Stimulated activated memory B cell treated with anti-CD40 and anti-IgM and Interleukin-4, amounts not matched to agents 10 μg/mL and 1 μg/mL and 100 μg/mL, for 72 hours (primary cell): Measurements from ENCODE around the gene IL18BP.

Source experiments
- ATAC-seq: fragments of 150-1000 bp; cut with Tn5 transposase; 2 replicates; pipeline ENCODE4 v1.10.0; 2021
- H3K27ac Mint-ChIP-seq: one replicate; pipeline ENCODE4 v1.8.0; 2022; ENCODE audit warnings: mild to moderate bottlenecking, mixed read lengths
- H3K27me3 Mint-ChIP-seq: one replicate; pipeline ENCODE4 v1.8.0; 2022; ENCODE audit warnings: mixed read lengths
- H3K36me3 Mint-ChIP-seq: one replicate; pipeline ENCODE4 v1.8.0; 2022; ENCODE audit warnings: mixed read lengths
- H3K4me1 Mint-ChIP-seq: one replicate; pipeline ENCODE4 v1.8.0; 2022; ENCODE audit warnings: mixed read lengths
- H3K4me3 Mint-ChIP-seq: one replicate; pipeline ENCODE4 v1.8.0; 2022; ENCODE audit warnings: mild to moderate bottlenecking, moderate library complexity, mixed read lengths
- H3K9me3 Mint-ChIP-seq: one replicate; pipeline ENCODE4 v1.8.0; 2022; ENCODE audit warnings: mixed read lengths

The IL18BP gene

DNA sequence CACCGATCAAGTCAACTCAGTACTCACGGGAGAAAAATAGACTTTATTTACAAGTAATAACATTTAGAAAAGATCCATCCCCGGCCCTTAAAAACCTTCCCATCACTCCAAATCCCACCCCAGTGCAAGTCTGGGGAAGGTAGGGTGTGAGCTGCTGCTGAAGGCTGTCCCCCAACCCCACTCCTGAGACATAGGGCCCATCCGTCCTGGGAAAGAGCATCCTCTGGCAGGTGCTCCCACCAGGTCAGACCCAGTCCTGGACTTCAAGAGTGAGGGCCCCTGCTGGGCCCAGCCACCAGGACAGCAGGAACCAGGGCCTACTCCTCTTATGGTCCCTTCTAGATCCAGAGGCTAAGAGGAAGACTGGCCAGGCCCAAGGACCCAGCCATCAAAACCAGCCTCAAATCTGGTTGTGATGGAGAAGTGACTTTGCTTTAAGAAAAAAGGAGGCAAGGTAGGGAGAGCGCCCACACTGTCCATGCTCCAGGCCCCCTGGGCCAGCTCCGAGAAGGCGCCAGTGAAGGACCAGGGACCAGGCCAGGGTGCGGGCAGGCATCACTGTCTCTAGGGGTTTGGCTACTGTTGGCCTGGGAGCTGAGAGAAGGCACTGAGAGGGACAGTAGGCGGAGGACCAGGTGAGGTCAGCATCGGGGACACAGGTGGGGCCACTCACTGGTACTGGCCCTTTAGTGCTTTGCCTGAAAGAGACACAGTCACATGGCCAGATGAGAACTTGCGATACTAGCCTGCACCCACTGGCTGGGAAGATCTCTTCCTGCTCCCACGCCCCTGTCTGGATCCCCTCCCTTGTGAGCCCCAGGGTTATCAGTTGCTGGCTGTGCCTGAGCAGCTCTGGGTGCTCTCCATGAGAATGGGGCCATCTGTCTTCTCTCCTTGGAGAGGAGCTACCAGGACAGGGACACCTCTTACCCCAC is 4.4 kb downstream of the IL18BP start:
- no peaks in the 10 kb centered on the region for H3K9me3 Mint-ChIP-seq
- peaks cover 70% of the 10 kb centered on the region for H3K4me1 Mint-ChIP-seq
- no peak overlapping the region for H3K4me3 Mint-ChIP-seq
- no peaks in the 10 kb centered on the region for H3K27me3 Mint-ChIP-seq
- H3K36me3 Mint-ChIP-seq = peaks cover 79% of the 10 kb centered on the region
- no peak for ATAC-seq
- peak overlapping the region; percentile 55 for H3K27ac Mint-ChIP-seq

DNA sequence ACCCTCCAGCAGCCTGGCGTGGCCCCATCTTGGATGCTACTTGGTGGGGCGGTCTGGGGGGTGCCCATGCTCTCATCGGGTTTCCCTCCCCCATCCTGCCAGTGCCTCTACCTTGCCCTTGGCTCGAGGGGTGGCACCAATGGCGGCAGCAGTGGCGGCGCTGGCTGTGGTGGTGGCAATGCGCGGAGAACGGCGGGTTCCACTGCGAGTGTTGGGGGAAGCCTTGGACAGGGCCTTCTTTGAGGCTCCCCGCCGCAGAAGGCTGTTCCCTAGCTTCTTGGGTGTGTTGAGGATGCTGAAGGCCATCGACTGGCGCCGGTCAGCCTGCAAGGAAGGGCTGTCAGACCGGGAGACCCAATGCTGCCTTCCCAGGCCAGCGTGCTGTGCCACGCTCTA is 5.1 kb downstream of the IL18BP start:
- Mint-ChIP-seq H3K9me3 (no peaks in the 10 kb centered on the region), H3K36me3 (peaks cover 79% of the 10 kb centered on the region), H3K4me3 (no peak overlapping the region), H3K27ac (peak overlapping the region; percentile 55), H3K4me1 (peaks cover 64% of the 10 kb centered on the region), H3K27me3 (no peaks in the 10 kb centered on the region)
- ATAC-seq = no peak

DNA sequence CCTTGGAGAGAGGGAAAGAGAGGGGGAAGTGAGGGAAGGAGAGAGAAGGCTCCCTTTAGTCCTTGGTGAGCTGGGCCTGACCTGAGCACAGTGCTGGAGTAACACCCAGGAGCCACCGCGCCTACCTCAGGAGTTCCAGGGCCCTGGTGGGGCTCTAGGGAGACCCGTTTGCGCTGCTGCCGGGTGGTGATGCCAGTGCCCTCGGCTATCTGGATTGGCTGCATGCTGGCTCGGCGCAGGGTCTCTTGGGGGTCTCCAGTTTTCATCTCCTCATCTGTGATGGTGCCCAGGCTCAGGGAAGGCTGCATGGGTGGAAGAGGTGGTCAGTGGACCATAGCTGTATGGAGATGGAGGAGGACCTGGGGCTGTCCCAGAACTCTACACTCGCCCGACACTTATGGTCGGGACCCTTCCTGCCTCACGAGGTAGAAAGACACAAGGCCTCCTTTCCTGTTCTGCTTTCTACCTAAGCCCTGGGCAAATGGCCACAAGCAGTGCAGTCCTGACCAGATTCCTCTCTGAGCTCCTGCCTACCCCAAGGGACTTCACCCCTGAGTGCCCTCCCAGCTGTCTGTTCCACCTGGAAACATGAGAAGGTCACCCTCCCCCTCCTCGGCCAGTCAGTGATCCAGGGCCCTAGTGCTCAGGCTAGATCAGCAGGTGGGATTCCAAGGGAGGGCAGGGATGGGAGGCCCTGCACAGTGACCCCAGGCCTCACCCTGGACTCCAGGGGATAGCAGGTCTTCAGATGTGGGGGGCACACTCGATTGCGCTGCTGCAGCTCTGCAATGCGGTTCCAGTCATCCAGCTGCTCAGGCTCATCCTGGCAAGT is 6.0 kb downstream of the IL18BP start:
- peaks cover 54% of the 10 kb centered on the region for H3K4me1 Mint-ChIP-seq
- H3K27me3 Mint-ChIP-seq = no peaks in the 10 kb centered on the region
- no peaks in the 10 kb centered on the region for H3K9me3 Mint-ChIP-seq
- peak overlapping the region; percentile 55 for H3K27ac Mint-ChIP-seq
- peak overlapping the region; percentile 11 for H3K4me3 Mint-ChIP-seq
- peaks cover 70% of the 10 kb centered on the region for H3K36me3 Mint-ChIP-seq
- ATAC-seq = no peak

DNA sequence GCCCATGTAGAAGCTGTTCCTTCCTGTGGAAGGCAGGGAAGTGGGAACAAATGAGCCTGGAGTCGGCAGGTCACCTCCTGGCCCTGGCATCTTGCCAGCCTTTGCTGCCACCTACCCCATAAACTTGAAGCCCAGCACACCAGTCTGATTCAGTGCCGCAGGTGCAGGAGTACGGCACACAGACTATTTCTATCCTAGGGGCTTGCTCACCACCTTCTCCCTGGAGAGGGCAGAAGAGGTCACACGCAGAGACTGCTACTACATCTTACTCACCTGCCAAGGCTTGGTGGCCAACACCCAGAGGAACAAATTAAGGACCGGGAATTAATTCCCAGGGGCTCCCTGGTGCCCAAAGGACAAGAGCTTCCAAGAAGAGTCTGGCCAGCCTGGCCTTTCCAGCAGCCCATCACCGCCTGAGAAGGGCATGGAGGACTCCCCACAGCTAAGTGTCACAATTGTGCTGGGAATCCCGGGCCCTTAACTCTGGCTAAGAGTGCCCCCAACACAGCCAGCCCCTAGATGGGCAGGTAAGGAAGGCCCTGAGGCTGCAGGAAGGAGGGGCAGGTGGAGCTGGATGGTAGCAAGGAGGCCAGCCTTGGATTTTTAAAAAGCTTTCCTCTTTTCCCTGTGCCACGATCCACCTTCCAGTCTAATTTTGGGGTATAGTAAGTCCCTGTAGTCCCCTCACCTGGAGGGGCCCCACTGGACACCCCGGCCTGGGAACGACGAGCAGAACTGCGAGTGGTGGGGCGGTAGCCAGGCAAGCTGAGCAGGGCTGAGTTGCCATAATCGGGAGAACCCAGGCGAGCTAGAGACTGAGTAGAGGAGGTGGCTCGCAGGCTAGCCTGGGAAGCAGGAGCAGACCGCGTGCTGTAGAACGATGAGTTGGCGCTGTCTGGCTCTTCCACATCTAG is 6.9 kb downstream of the IL18BP start:
- H3K27me3 Mint-ChIP-seq = no peaks in the 10 kb centered on the region
- H3K27ac Mint-ChIP-seq = peak overlapping the region; percentile 67
- no peak for ATAC-seq
- H3K9me3 Mint-ChIP-seq = no peaks in the 10 kb centered on the region
- peak overlapping the region; percentile 14 for H3K4me3 Mint-ChIP-seq
- H3K4me1 Mint-ChIP-seq = peaks cover 45% of the 10 kb centered on the region
- H3K36me3 Mint-ChIP-seq = peaks cover 68% of the 10 kb centered on the region

DNA sequence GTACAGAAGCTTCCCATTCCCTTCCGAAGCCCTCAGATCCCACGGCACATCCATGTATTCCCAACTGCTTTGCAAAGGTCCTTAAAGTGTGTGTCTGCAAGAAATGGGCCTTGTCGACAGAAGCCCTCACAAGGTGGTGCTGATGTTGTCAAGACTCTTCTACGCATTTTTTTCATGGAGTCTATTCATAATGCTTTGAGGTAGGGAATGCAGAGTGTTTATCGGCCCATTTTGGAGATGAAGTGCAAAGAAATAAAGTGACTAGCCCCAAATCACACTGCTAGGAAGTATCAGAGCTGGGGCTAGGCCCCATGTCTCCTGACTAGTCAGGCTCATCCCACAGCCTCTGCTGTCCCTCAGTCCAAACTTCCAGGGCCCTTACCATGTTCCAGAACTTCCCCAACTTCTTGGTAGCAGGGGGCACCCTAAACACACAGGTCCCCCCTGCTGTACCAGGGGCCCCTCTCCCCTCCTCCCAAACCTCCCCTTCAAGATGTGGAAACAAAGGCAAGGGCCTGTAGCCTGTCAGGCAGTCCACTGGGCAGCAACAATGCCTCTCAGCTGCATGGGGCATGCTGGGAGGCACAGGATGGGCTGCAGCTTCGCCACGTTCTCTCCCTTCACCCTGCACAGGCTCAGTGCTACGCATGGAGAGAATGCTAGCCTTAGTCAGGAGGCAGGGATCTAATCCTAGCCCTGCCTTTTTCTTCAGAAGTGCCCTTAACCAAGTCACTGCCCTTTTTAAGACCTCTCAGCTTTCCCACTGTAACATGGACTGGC is 7.8 kb downstream of the IL18BP start:
- H3K4me1 Mint-ChIP-seq = peaks cover 42% of the 10 kb centered on the region
- H3K36me3 Mint-ChIP-seq = peaks cover 61% of the 10 kb centered on the region
- H3K27ac Mint-ChIP-seq = peak overlapping the region; percentile 67
- no peaks in the 10 kb centered on the region for H3K27me3 Mint-ChIP-seq
- H3K9me3 Mint-ChIP-seq = no peaks in the 10 kb centered on the region
- ATAC-seq = no peak
- H3K4me3 Mint-ChIP-seq = no peak overlapping the region

DNA sequence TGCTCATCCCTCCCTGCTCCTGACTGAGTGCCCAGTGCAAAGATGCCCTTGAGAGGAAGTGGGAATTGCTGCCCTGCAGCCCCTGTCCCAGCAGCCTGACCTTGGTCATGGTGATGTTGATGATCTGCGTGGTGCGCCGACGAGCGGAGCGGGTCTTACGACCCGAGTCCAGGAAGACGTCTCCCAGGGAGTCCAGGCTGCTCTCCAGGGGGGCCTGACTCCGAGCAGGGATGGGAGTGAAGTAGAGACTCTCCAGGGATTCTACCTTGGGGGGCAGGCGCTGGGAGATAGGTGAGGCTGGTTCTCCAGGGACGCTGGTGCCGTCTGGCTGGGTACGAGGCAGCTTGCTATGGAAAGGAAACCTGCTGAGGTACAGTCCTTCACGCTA is 8.4 kb downstream of the IL18BP start:
- H3K27me3 Mint-ChIP-seq = no peaks in the 10 kb centered on the region

DNA sequence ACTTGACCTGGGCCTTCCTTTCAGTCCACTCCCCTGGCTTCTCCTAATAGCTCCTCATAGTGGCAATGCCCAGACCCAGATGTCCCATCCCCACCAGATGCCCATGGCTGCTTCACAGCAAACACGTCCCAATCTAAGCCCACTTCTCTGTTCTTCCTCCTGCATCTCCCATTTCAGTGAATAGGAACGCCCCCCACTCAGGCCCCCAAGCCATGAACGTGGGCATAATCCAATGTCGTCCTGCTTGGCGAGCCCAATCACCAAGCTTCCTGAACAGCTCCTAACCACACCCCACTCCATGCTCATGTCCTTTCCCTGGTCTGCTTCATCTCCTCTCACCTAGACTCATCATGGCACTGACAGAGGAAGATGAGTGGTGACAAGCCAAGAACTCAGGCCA is 8.9 kb downstream of the IL18BP start:
- ATAC-seq = no peak
- Mint-ChIP-seq H3K4me1 (peaks cover 31% of the 10 kb centered on the region), H3K27ac (peak overlapping the region; percentile 50), H3K27me3 (no peaks in the 10 kb centered on the region), H3K4me3 (no peak overlapping the region), H3K9me3 (no peaks in the 10 kb centered on the region), H3K36me3 (peaks cover 51% of the 10 kb centered on the region)

More for the DNA sequence above, 8.4 kb downstream of the IL18BP start:
- no peak for ATAC-seq
- H3K9me3 Mint-ChIP-seq = no peaks in the 10 kb centered on the region
- H3K27ac Mint-ChIP-seq = no peak overlapping the region
- peaks cover 56% of the 10 kb centered on the region for H3K36me3 Mint-ChIP-seq
- no peak overlapping the region for H3K4me3 Mint-ChIP-seq
- peaks cover 36% of the 10 kb centered on the region for H3K4me1 Mint-ChIP-seq

DNA sequence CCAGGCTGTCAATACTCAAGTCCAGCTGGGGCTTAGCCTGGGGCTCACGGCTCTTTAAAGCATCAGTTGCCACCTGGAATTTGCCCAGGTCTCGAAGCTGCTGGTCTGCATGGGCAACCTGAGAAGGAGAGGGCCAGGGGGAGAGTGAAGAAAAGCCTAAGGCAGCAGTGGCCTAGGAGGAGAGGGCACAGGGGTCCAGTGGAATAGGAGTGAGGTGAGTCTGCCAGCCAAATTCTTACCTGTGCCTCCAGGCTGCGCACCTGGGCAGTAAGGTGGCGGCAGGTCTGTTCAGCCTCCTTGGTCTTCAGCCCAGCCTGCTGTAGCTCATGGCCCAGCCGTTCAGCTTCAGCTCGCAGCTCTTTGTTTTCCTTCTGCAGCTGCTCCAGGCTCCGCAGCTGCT is 10.0 kb downstream of the IL18BP start:
- Mint-ChIP-seq H3K27ac (peak overlapping the region; percentile 50), H3K36me3 (peaks cover 49% of the 10 kb centered on the region), H3K4me3 (no peak overlapping the region), H3K27me3 (no peaks in the 10 kb centered on the region), H3K9me3 (no peaks in the 10 kb centered on the region), H3K4me1 (peaks cover 36% of the 10 kb centered on the region)
- no peak for ATAC-seq

DNA sequence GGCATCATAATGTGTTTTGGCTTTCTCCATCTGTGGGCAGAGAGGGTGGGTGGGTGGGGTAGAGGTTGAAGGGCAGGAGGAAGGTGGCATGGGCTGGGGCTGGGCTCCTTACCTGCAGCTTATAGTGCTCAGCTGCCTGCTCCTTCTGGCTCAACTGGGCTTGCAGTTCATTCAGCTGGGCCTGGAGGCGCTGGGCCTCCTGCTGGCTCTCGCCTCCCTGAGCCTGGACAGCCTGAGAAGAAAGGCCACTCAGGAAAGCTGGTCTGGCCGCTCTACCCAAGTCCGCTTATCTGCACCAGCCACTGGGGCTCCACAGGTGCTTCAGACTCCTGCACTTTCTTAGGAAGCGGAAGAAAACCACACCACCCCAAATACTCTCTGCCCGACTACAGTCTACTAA is 10.4 kb downstream of the IL18BP start:
- H3K36me3 Mint-ChIP-seq = peaks cover 49% of the 10 kb centered on the region
- no peak overlapping the region for H3K4me3 Mint-ChIP-seq
- peaks cover 33% of the 10 kb centered on the region for H3K4me1 Mint-ChIP-seq
- no peak overlapping the region for H3K27ac Mint-ChIP-seq
- ATAC-seq = no peak
- H3K9me3 Mint-ChIP-seq = no peaks in the 10 kb centered on the region
- no peaks in the 10 kb centered on the region for H3K27me3 Mint-ChIP-seq

DNA sequence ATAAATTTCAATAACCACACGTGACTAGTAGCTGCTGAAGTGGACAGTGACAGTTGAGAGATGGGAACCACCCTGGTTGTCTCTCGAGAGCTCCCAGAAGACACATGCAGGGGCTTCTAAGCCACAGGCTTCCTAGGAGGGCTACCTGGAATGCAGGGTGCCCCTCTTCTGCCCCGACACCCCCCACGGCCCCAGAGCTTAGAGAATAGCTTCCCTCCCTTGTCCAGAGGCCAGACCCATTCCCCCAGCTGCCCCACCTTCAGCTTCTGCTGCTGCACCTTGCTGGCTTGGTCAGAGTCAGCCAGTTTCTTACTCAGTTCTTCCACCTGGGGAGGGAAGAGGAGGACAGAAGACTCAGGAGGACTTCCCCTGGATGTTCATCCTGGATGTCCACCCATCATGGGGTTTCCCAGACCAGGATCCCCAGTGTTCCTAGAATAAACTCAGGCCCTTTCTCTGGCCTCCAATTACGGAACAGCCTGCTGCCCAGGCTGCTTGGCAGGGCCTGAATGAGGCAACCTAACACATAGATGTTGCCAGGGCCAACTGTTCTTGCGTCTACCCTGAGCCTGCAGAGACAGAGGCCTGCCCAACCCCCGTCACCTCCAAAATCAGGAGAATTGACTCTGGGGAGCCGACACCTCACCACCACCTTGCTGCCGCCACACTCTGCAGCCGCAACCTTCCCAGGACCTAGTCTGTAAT is 12.0 kb downstream of the IL18BP start:
- peak overlapping the region; percentile 66 for H3K27ac Mint-ChIP-seq
- ATAC-seq = no peak
- no peaks in the 10 kb centered on the region for H3K27me3 Mint-ChIP-seq
- H3K9me3 Mint-ChIP-seq = no peaks in the 10 kb centered on the region
- no peak overlapping the region for H3K4me3 Mint-ChIP-seq
- H3K4me1 Mint-ChIP-seq = peaks cover 18% of the 10 kb centered on the region
- peaks cover 61% of the 10 kb centered on the region for H3K36me3 Mint-ChIP-seq

DNA sequence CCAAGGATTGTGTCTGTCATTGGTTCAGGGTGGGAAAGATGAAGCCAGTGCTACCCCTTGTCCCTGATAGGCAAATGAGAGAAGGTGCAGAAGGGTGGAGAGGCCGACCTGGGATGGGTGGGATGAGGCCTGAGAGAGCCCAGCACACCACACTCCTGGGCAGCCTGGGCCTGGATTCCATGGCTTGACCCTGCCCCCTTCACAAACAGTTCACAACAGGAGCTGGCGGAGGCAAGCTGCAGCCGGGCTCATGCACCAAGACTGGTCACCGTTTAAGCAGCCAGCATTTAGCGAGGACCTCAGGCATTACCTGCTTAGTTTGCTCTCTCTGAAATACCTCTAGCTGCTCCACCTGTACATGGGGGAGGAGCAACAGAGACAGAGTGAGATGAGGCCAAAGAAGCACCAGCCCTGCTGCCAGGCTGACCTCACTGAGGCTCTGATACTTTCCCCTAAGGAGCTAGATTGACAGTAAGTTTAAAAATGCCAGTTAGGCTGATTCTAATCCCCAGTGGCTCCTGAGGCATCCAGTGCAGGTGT is 13.5 kb downstream of the IL18BP start:
- Mint-ChIP-seq H3K9me3 (no peaks in the 10 kb centered on the region), H3K27me3 (no peaks in the 10 kb centered on the region), H3K27ac (peak overlapping the region; percentile 66), H3K4me1 (peaks cover 7% of the 10 kb centered on the region), H3K36me3 (peaks cover 61% of the 10 kb centered on the region), H3K4me3 (no peak overlapping the region)
- no peak for ATAC-seq

DNA sequence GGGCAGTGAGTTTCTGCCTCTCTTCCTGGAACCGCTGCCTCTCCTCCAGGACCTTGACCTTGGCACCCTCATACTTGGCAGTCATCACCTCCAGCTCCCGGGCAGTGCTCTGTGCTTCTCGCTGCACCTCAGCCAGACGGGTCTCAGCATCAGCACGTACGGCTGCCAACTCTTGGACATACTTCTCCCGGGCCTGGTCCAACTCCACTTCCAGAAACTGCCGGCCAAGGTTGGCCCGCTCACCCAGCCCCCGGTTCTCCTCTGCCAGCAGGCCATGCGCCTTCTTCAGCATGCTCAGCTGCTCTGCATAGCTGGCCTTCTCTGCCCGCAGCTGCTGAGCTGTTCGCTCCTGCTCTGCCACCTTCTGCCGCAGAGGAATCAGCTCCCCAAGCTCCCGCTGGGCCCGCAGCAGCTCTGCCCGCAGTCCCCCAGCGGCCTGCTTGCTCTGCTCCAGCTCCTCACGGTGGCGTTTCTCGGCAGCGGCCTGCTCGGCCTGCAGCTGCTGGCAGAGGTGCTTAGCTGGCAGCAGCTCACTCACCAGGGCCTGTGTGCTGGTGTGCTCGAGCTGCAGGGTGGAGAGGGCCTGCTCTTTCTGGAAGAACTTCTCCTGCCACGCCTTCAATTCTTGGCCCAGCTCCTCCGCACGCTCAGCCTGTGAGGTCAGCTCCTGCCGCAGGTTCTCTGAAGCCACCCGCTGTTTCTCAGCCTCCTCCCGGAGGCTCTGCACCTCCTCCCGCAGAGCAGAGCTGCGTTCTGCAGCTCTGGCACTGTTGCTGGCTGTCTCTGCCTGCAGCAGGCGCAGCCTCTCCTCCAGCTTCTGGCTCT is 14.4 kb downstream of the IL18BP start:
- no peak for ATAC-seq
- peak overlapping the region; percentile 24 for H3K27ac Mint-ChIP-seq
- no peak overlapping the region for H3K4me3 Mint-ChIP-seq
- no peaks in the 10 kb centered on the region for H3K9me3 Mint-ChIP-seq
- peaks cover 7% of the 10 kb centered on the region for H3K4me1 Mint-ChIP-seq
- no peaks in the 10 kb centered on the region for H3K27me3 Mint-ChIP-seq
- peaks cover 61% of the 10 kb centered on the region for H3K36me3 Mint-ChIP-seq
